IMR-90 (cell line): Measurements from ENCODE around the gene SLCO2B1. TPM values are rescaled to one million over a fixed set of nuclear protein-coding genes. Genes with fewer than 3 reads are reported as not detected.

Experiments used
- ATAC-seq: fragments of 200-7000 bp; cut with Tn5 transposase; 2 replicates; pipeline ENCODE4 v1.9.1; 2020; ENCODE audit warnings: low read depth, mild to moderate bottlenecking, moderate library complexity
- BruUV-seq: library from RNA; stranded (reverse); fragments of 400-500 nt; replicated peaks from 2 replicates; lab custom pipeline; 2021; lab: Mats Ljungman, UMichigan
- CTCF ChIA-PET: fragments of 300-600 bp; formaldehyde crosslinking; extraction: SDS; loops from one replicate; lab custom pipeline; 2021; ENCODE audit warnings: antibody characterized with exemption; lab: Yijun Ruan, JAX
- POLR2A ChIA-PET: fragments of 300-600 bp; sonication (Branson Sonifier 250); formaldehyde crosslinking; loops from one replicate; lab custom pipeline; 2022; ENCODE audit warnings: antibody characterized with exemption; ENCODE audit not compliant: unreplicated experiment; lab: Charles Lee
- DNase-seq: peaks from one replicate; pipeline ENCODE4 v3.0.0; 2013
- H2AFZ ChIP-seq: replicated peaks from 2 replicates; pipeline ENCODE3; 2013; ENCODE audit warnings: low read length, mild to moderate bottlenecking; ENCODE audit not compliant: poor library complexity
- H2AK5ac ChIP-seq: 2 replicates; pipeline ENCODE4 v1.6.1; 2013; ENCODE audit warnings: low read depth, low read length, inconsistent platforms
- H2AK9ac ChIP-seq: replicated peaks from 2 replicates; pipeline ENCODE3; 2013; ENCODE audit warnings: mild to moderate bottlenecking, low read depth, low read length, moderate library complexity; ENCODE audit not compliant: poor library complexity
- H2BK120ac ChIP-seq: 2 replicates; pipeline ENCODE4 v1.6.1; 2013; ENCODE audit warnings: low read depth, low read length, inconsistent platforms
- H2BK15ac ChIP-seq: 3 replicates; pipeline ENCODE4 v1.6.1; 2013; ENCODE audit warnings: low read depth, low read length, inconsistent platforms
- H2BK20ac ChIP-seq: 2 replicates; pipeline ENCODE4 v1.6.1; 2013; ENCODE audit warnings: low read depth, mild to moderate bottlenecking, inconsistent platforms, low read length, moderate library complexity
- H2BK5ac ChIP-seq: 2 replicates; pipeline ENCODE4 v1.6.1; 2013; ENCODE audit warnings: mild to moderate bottlenecking, low read depth, low read length, inconsistent platforms; ENCODE audit not compliant: poor library complexity, severe bottlenecking
- H3K14ac ChIP-seq: replicated peaks from 2 replicates; pipeline ENCODE4 v1.6.1; 2013; ENCODE audit warnings: low read depth, low read length, inconsistent platforms
- H3K18ac ChIP-seq: 2 replicates; pipeline ENCODE4 v1.6.1; 2013; ENCODE audit warnings: low read depth, low read length, control low read depth
- H3K23ac ChIP-seq: 2 replicates; pipeline ENCODE4 v1.6.1; 2013; ENCODE audit warnings: low read depth, low read length, inconsistent platforms
- H3K27ac ChIP-seq: 2 replicates; pipeline ENCODE4 v1.5.1; 2013; ENCODE audit warnings: mild to moderate bottlenecking, control low read depth, low read length; ENCODE audit not compliant: insufficient read depth
- H3K27me3 ChIP-seq: 2 replicates; pipeline ENCODE4 v1.6.1; 2013; ENCODE audit warnings: low read length; ENCODE audit not compliant: control insufficient read depth, insufficient read depth
- H3K36me3 ChIP-seq: 2 replicates; pipeline ENCODE4 v1.6.1; 2013; ENCODE audit warnings: low read length, mixed read lengths; ENCODE audit not compliant: control insufficient read depth, insufficient read depth
- H3K4ac ChIP-seq: 2 replicates; pipeline ENCODE4 v1.6.1; 2013; ENCODE audit warnings: low read depth, low read length, inconsistent platforms
- H3K4me1 ChIP-seq: 2 replicates; pipeline ENCODE4 v1.6.1; 2013; ENCODE audit warnings: low read length, mixed read lengths; ENCODE audit not compliant: control insufficient read depth, insufficient read depth
- H3K4me2 ChIP-seq: 2 replicates; pipeline ENCODE4 v1.6.1; 2013; ENCODE audit warnings: low read depth, mild to moderate bottlenecking, control low read depth, low read length, moderate library complexity
- H3K4me3 ChIP-seq: 2 replicates; pipeline ENCODE4 v1.5.1; 2013; ENCODE audit warnings: low read depth, mild to moderate bottlenecking, control low read depth, low read length, moderate library complexity; ENCODE audit not compliant: insufficient read depth
- H3K56ac ChIP-seq: 2 replicates; pipeline ENCODE4 v1.6.1; 2013; ENCODE audit warnings: low read length, inconsistent platforms; ENCODE audit not compliant: insufficient read depth; ENCODE audit errors: extremely low read depth
- H3K79me1 ChIP-seq, 2 experiments: 2 replicates each; pipeline ENCODE4 v1.6.1; 2013; ENCODE audit warnings: low read length in 2 of 2, inconsistent platforms in 1 of 2, low read depth in 1 of 2
- H3K9ac ChIP-seq: 2 replicates; pipeline ENCODE4 v1.6.1; 2013; ENCODE audit warnings: low read depth, low read length, control low read depth
- H3K9me1 ChIP-seq: 2 replicates; pipeline ENCODE4 v1.6.1; 2013; ENCODE audit warnings: low read length, inconsistent platforms; ENCODE audit not compliant: insufficient read depth
- H3K9me3 ChIP-seq: 2 replicates; pipeline ENCODE4 v1.6.1; 2013; ENCODE audit warnings: low read length; ENCODE audit not compliant: control insufficient read depth, insufficient read depth
- H4K20me1 ChIP-seq: 2 replicates; pipeline ENCODE4 v1.6.1; 2013; ENCODE audit warnings: low read length, inconsistent platforms; ENCODE audit not compliant: insufficient read depth
- H4K5ac ChIP-seq: 2 replicates; pipeline ENCODE4 v1.6.1; 2013; ENCODE audit warnings: mild to moderate bottlenecking, low read depth, low read length, control low read depth
- H4K8ac ChIP-seq, 2 experiments: 2 replicates each; pipeline ENCODE4 v1.6.1; 2013; ENCODE audit warnings: low read depth in 2 of 2, low read length in 2 of 2, control low read depth in 1 of 2, inconsistent platforms in 1 of 2
- H4K91ac ChIP-seq: 2 replicates; pipeline ENCODE4 v1.6.1; 2013; ENCODE audit warnings: low read depth, low read length, inconsistent platforms; ENCODE audit not compliant: insufficient read depth
- BHLHE40 ChIP-seq: fragments of 150-350 bp; IDR thresholded peaks from 2 replicates; pipeline ENCODE4 v1.6.1; 2016; ENCODE audit warnings: mild to moderate bottlenecking, low read depth, low read length
- CEBPB ChIP-seq: IDR thresholded peaks from 2 replicates; pipeline ENCODE4 v1.6.1; 2012; ENCODE audit warnings: low read depth, low read length, improper control_type of control experiment
- CHD1 ChIP-seq: IDR thresholded peaks from 2 replicates; pipeline ENCODE4 v1.6.1; 2012; ENCODE audit warnings: low read depth, low read length, improper control_type of control experiment
- CTCF ChIP-seq: conservative IDR thresholded peaks from 2 replicates; pipeline ENCODE4 v1.5.1; 2012; ENCODE audit warnings: mild to moderate bottlenecking, low read depth, low read length, improper control_type of control experiment
- ELK1 ChIP-seq: fragments of 150-350 bp; IDR thresholded peaks from 2 replicates; pipeline ENCODE4 v1.6.1; 2016; ENCODE audit warnings: low read depth, mild to moderate bottlenecking, low read length, moderate library complexity, borderline replicate concordance
- FOS ChIP-seq: fragments of 150-350 bp; IDR thresholded peaks from 2 replicates; pipeline ENCODE4 v1.6.1; 2016; ENCODE audit warnings: low read depth, low read length
- MAFK ChIP-seq: IDR thresholded peaks from 2 replicates; pipeline ENCODE4 v1.6.1; 2012; ENCODE audit warnings: low read depth, low read length, improper control_type of control experiment
- MXI1 ChIP-seq: IDR thresholded peaks from 2 replicates; pipeline ENCODE4 v1.6.1; 2012; ENCODE audit warnings: low read depth, mild to moderate bottlenecking, low read length, moderate library complexity, borderline replicate concordance
- NFE2L2 ChIP-seq: fragments of 150-350 bp; IDR thresholded peaks from 2 replicates; pipeline ENCODE4 v1.6.1; 2016; ENCODE audit warnings: low read depth, mild to moderate bottlenecking, low read length
- POLR2A ChIP-seq: IDR thresholded peaks from 2 replicates; pipeline ENCODE4 v1.6.1; 2012; ENCODE audit warnings: mild to moderate bottlenecking, low read depth, low read length
- RAD21 ChIP-seq: IDR thresholded peaks from 2 replicates; pipeline ENCODE4 v1.6.1; 2012; ENCODE audit warnings: low read length, improper control_type of control experiment
- RCOR1 ChIP-seq: IDR thresholded peaks from 2 replicates; pipeline ENCODE4 v1.6.1; 2012; ENCODE audit warnings: mild to moderate bottlenecking, low read length, improper control_type of control experiment; ENCODE audit not compliant: insufficient replicate concordance
- RFX5 ChIP-seq: IDR thresholded peaks from 2 replicates; pipeline ENCODE4 v1.8.0; 2012; ENCODE audit warnings: low read depth, mild to moderate bottlenecking, low read length, moderate library complexity
- SMC3 ChIP-seq: fragments of 150-350 bp; IDR thresholded peaks from 2 replicates; pipeline ENCODE4 v1.6.1; 2016; ENCODE audit warnings: low read depth, mild to moderate bottlenecking, antibody characterized with exemption, low read length, moderate library complexity
- WGBS, 2 experiments: methylation state at CpG; one replicate each; pipeline versions ENCODE4 v1.1.5 to v1.1.7; 2013; ENCODE audit warnings: missing lambda C conversion rate in 2 of 2; ENCODE audit not compliant: insufficient read length in 1 of 2; ENCODE audit errors: extremely low coverage in 2 of 2; 5-methylcytosine and 5-hydroxymethylcytosine counted together
- dilution Hi-C: fragments of 300-500 bp; cut with HindIII; formaldehyde crosslinking; loops from one replicate; pipeline ENCODE4 v1.14.3; 2018; ENCODE audit warnings: low sequenced_read_pairs; ENCODE audit not compliant: unreplicated experiment
- in situ Hi-C: fragments of 300-500 bp; cut with MboI; formaldehyde crosslinking; loops from 3 replicates; pipeline ENCODE4 v1.14.3; 2019; ENCODE audit warnings: low sequenced_read_pairs, inconsistent platforms, mixed read lengths
- intact Hi-C: fragments of 100-400 bp; cut with micrococcal nuclease; formaldehyde crosslinking; loops from 2 replicates; pipeline ENCODE4 v1.10.0; 2022
- polyA plus RNA-seq, 3 experiments: library from polyadenylated mRNA; depleted of rRNA; stranded (reverse); fragments of >200 nt; gene quantifications; 2 replicates each; pipeline ENCODE4 v1.2.3, GENCODE V29; 2012; ENCODE audit warnings: low replicate concordance in 1 of 3
- total RNA-seq: library from RNA; depleted of rRNA; stranded (reverse); fragments of >200 nt; gene quantifications from 2 replicates; pipeline ENCODE4 v1.2.3, GENCODE V29; 2012

The SLCO2B1 gene
- total and polyA plus RNA-seq, 2 of the 4 experiments (the other 2 are of a cell fraction), result not detected

- TF ChIP-seq RAD21 (no peak), RFX5 (no peak), BHLHE40 (no peak), MXI1 (no peak)
These were observed at the start of gene SLCO2B1 (continued) for GRCh38 chr11:75150879-75151278.

- dilution Hi-C loops (no loop called here), intact Hi-C loops (no loop called here), in situ Hi-C loops (no loop called here)
- no peaks in the 10 kb centered on the region for H3K36me3 ChIP-seq
- H3K18ac ChIP-seq, result no peak overlapping the region
- H2AFZ ChIP-seq, result no peak overlapping the region
- H3K79me1 ChIP-seq, result no peaks in the 10 kb centered on the region
- H3K23ac ChIP-seq, result no peak overlapping the region
- no peak overlapping the region for H3K14ac ChIP-seq
- no peak overlapping the region for H2AK5ac ChIP-seq
- H4K20me1 ChIP-seq, result no peaks in the 10 kb centered on the region
- no peak overlapping the region for H3K9ac ChIP-seq
- no peak overlapping the region for H2BK15ac ChIP-seq
- no peak overlapping the region for H4K5ac ChIP-seq
- no peak overlapping the region for H2BK20ac ChIP-seq
- no peak overlapping the region for H3K4me2 ChIP-seq
- H3K4ac ChIP-seq, result no peak overlapping the region
- H3K4me3 ChIP-seq, result no peak overlapping the region
- H3K4me1 ChIP-seq, result peaks cover 5% of the 10 kb centered on the region
- H3K9me1 ChIP-seq, result no peaks in the 10 kb centered on the region; the same call in 1 of the 2 replicates
- no peak for DNase-seq
- no peak overlapping the region for H3K56ac ChIP-seq
- no peak for ATAC-seq
- H2AK9ac ChIP-seq, result no peak overlapping the region
- H4K8ac ChIP-seq, result no peak overlapping the region
- 94% methylated on average over 3 of the region's 8 CpGs; no CpG with 5 or more reads in 1 of the 2 experiments for WGBS, 2 experiments
- H3K27me3 ChIP-seq, result peaks cover 28% of the 10 kb centered on the region
- H3K9me3 ChIP-seq, result no peaks in the 10 kb centered on the region
- H2BK120ac ChIP-seq, result no peak overlapping the region
- H2BK5ac ChIP-seq, result no peak overlapping the region
- no peak overlapping the region for H3K27ac ChIP-seq
- POLR2A ChIA-PET, result no interaction called here
- no peak overlapping the region for H4K91ac ChIP-seq
- BruUV-seq, result no TSS peak
- CTCF ChIA-PET, result no interaction called here
- TF ChIP-seq CHD1, result no peak
- no peak for TF ChIP-seq NFE2L2
- TF ChIP-seq RAD21, result no peak
- no peak for TF ChIP-seq CTCF
- no peak for TF ChIP-seq BHLHE40
- TF ChIP-seq RCOR1, result no peak
- no peak for TF ChIP-seq SMC3
- no peak for TF ChIP-seq FOS
- TF ChIP-seq CEBPB, result no peak
- no peak for TF ChIP-seq RFX5
- no peak for TF ChIP-seq MAFK
- no peak for TF ChIP-seq ELK1
- no peak for TF ChIP-seq MXI1
- no peak for TF ChIP-seq POLR2A
These were observed 49.3 kb upstream of the SLCO2B1 start for GRCh38 chr11:75101424-75102128.
